WTC11 (cell line): Measurements from ENCODE around the gene SLC17A2. TPM values are rescaled to one million over a fixed set of nuclear protein-coding genes. Genes with fewer than 3 reads are reported as not detected.

ENCODE experiments used
- ATAC-seq: fragments of 200-7000 bp; cut with Tn5 transposase; 2 replicates; pipeline ENCODE4 v1.10.0; 2021; ENCODE audit warnings: mild to moderate bottlenecking, moderate library complexity
- CTCF ChIA-PET: fragments of 300-600 bp; sonication (Branson Sonifier 250); formaldehyde crosslinking; loops from one replicate; lab custom pipeline; 2021; ENCODE audit warnings: antibody characterized with exemption; lab: Charles Lee
- POLR2A ChIA-PET: fragments of 350-600 bp; sonication (Branson Sonifier 250); formaldehyde crosslinking; loops from one replicate; lab custom pipeline; 2021; ENCODE audit warnings: antibody characterized with exemption; lab: Charles Lee
- DNase-seq: peaks from one replicate; pipeline ENCODE4 v3.0.0; 2021; ENCODE audit warnings: low spot score
- H3K27ac Mint-ChIP-seq: 2 replicates; pipeline ENCODE4 v1.8.0; 2021; ENCODE audit warnings: mixed read lengths
- H3K27me3 Mint-ChIP-seq: 2 replicates; pipeline ENCODE4 v1.8.0; 2021; ENCODE audit warnings: low read depth, mild to moderate bottlenecking, moderate library complexity, mixed read lengths
- H3K36me3 Mint-ChIP-seq: 2 replicates; pipeline ENCODE4 v1.8.0; 2021; ENCODE audit warnings: mixed read lengths
- H3K4me1 Mint-ChIP-seq: 2 replicates; pipeline ENCODE4 v1.8.0; 2022; ENCODE audit warnings: mixed read lengths
- H3K4me3 Mint-ChIP-seq: 2 replicates; pipeline ENCODE4 v1.8.0; 2021; ENCODE audit warnings: mild to moderate bottlenecking, moderate library complexity, mixed read lengths
- H3K9me3 Mint-ChIP-seq: 2 replicates; pipeline ENCODE4 v1.8.0; 2021; ENCODE audit warnings: mixed read lengths
- ELF4 ChIP-seq: sonication (generic); formaldehyde crosslinking; IDR thresholded peaks from 2 replicates; pipeline ENCODE4 v1.8.1; 2022; ENCODE audit warnings: low read depth, mild to moderate bottlenecking, moderate library complexity, missing genetic modification reagents
- MYBL2 ChIP-seq: sonication (generic); formaldehyde crosslinking; IDR thresholded peaks from 2 replicates; pipeline ENCODE4 v1.8.1; 2023; ENCODE audit warnings: mild to moderate bottlenecking, moderate library complexity, missing genetic modification reagents
- NFATC4 ChIP-seq: fragments of 250-450 bp; sonication (Bioruptor Pico); IDR thresholded peaks from 2 replicates; pipeline ENCODE4 v1.9.0; 2021; ENCODE audit warnings: mild to moderate bottlenecking
- NFYB ChIP-seq: sonication (generic); formaldehyde crosslinking; conservative IDR thresholded peaks from 2 replicates; pipeline ENCODE4 v1.8.0; 2022; ENCODE audit warnings: low read depth, missing genetic modification reagents
- SMAD4 ChIP-seq: sonication (generic); formaldehyde crosslinking; IDR thresholded peaks from 2 replicates; pipeline ENCODE4 v1.8.0; 2022; ENCODE audit warnings: mild to moderate bottlenecking, missing genetic modification reagents
- TCF7 ChIP-seq: sonication (generic); formaldehyde crosslinking; IDR thresholded peaks from 2 replicates; pipeline ENCODE4 v1.8.0; 2022; ENCODE audit warnings: mild to moderate bottlenecking, low read depth, missing genetic modification reagents, moderate library complexity
- ZNF219 ChIP-seq: sonication (generic); formaldehyde crosslinking; IDR thresholded peaks from 2 replicates; pipeline ENCODE4 v1.8.0; 2023; ENCODE audit warnings: missing genetic modification reagents, mild to moderate bottlenecking, borderline replicate concordance
- ZNF396 ChIP-seq: fragments of 250-450 bp; sonication (Bioruptor Pico); IDR thresholded peaks from 2 replicates; pipeline ENCODE4 v1.8.0; 2021; ENCODE audit warnings: mild to moderate bottlenecking, moderate library complexity, borderline replicate concordance
- ZNF416 ChIP-seq: fragments of 250-450 bp; sonication (Bioruptor Pico); IDR thresholded peaks from 2 replicates; pipeline ENCODE4 v1.9.0; 2021; ENCODE audit warnings: mild to moderate bottlenecking, inconsistent platforms
- total RNA-seq: library from RNA; stranded (reverse); gene quantifications from 3 replicates; pipeline ENCODE4 v1.2.3, GENCODE V29; 2021
- TF ChIP-seq, protein P1 (sequence below): sonication (generic); formaldehyde crosslinking; IDR thresholded peaks from 2 replicates; pipeline ENCODE4 v1.8.0; 2022; ENCODE audit warnings: mild to moderate bottlenecking, missing genetic modification reagents
- TF ChIP-seq, protein P2 (sequence below): sonication (generic); formaldehyde crosslinking; IDR thresholded peaks from 2 replicates; pipeline ENCODE4 v1.8.0; 2022; ENCODE audit warnings: mild to moderate bottlenecking, missing genetic modification reagents
- TF ChIP-seq, protein P3 (sequence below): fragments of 250-450 bp; sonication (Bioruptor Pico); IDR thresholded peaks from 2 replicates; pipeline ENCODE4 v1.8.0; 2021; ENCODE audit warnings: mild to moderate bottlenecking
- TF ChIP-seq, protein P4 (sequence below): sonication (generic); formaldehyde crosslinking; IDR thresholded peaks from 2 replicates; pipeline ENCODE4 v1.8.1; 2022; ENCODE audit warnings: low read depth, mild to moderate bottlenecking, moderate library complexity, missing genetic modification reagents, borderline replicate concordance
- TF ChIP-seq, protein P5 (sequence below): sonication (generic); formaldehyde crosslinking; IDR thresholded peaks from 2 replicates; pipeline ENCODE4 v1.8.0; 2022; ENCODE audit warnings: mild to moderate bottlenecking, missing genetic modification reagents
- TF ChIP-seq, protein P6 (sequence below): fragments of 250-450 bp; sonication (Bioruptor Pico); IDR thresholded peaks from 2 replicates; pipeline ENCODE4 v2.1.2; 2022; ENCODE audit warnings: mild to moderate bottlenecking, moderate library complexity
- TF ChIP-seq, protein P7 (sequence below): sonication (generic); formaldehyde crosslinking; conservative IDR thresholded peaks from 2 replicates; pipeline ENCODE4 v1.8.1; 2022; ENCODE audit warnings: mild to moderate bottlenecking, missing genetic modification reagents
- TF ChIP-seq, protein P8 (sequence below): sonication (generic); formaldehyde crosslinking; IDR thresholded peaks from 2 replicates; pipeline ENCODE4 v1.8.1; 2022; ENCODE audit warnings: missing genetic modification reagents, borderline replicate concordance
- TF ChIP-seq, protein P9 (sequence below): sonication (generic); formaldehyde crosslinking; IDR thresholded peaks from 2 replicates; pipeline ENCODE4 v1.8.1; 2023; ENCODE audit warnings: mild to moderate bottlenecking, missing genetic modification reagents, moderate library complexity

The SLC17A2 gene
- total RNA-seq, 1 experiment from 2014 or later: not detected

DNA sequence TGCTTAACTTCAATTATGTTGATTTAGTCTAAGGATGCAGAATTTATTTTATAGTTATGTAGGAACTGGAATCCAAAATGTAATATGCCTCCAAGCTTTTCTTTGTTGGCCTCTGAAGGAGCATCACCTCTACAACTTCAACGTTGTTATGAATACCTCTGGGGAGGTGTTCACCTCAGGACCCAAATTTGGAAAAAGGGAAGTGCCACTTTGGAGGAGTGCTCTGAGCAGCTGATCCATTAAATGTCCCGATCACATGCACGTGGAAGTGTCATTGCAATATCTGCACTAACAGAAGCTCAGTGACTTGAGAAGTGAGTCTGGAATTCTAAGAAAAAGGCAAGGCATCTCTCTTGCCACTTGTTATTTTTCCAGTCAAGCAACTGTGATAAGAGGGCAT lies 34.2 kb downstream of the SLC17A2 start:
- Mint-ChIP-seq H3K9me3 (no peaks in the 10 kb centered on the region), H3K27me3 (no peaks in the 10 kb centered on the region), H3K36me3 (no peaks in the 10 kb centered on the region), H3K4me1 (peaks cover 22% of the 10 kb centered on the region), H3K4me3 (no peak overlapping the region), H3K27ac (no peak overlapping the region)
- ChIA-PET CTCF (no interaction called here), POLR2A (no interaction called here)
- ATAC-seq (no peak), DNase-seq (no peak)
- TF ChIP-seq ZNF416 (CRISPR knock-in tag) (no peak), ELF4 (CRISPR knock-in tag) (no peak), MYBL2 (CRISPR knock-in tag) (no peak), TCF7 (no peak), ZNF396 (no peak), NFYB (CRISPR knock-in tag) (no peak), ZNF219 (CRISPR knock-in tag) (no peak), NFATC4 (no peak), SMAD4 (CRISPR knock-in tag) (no peak)
- TF ChIP-seq, protein P1, sequence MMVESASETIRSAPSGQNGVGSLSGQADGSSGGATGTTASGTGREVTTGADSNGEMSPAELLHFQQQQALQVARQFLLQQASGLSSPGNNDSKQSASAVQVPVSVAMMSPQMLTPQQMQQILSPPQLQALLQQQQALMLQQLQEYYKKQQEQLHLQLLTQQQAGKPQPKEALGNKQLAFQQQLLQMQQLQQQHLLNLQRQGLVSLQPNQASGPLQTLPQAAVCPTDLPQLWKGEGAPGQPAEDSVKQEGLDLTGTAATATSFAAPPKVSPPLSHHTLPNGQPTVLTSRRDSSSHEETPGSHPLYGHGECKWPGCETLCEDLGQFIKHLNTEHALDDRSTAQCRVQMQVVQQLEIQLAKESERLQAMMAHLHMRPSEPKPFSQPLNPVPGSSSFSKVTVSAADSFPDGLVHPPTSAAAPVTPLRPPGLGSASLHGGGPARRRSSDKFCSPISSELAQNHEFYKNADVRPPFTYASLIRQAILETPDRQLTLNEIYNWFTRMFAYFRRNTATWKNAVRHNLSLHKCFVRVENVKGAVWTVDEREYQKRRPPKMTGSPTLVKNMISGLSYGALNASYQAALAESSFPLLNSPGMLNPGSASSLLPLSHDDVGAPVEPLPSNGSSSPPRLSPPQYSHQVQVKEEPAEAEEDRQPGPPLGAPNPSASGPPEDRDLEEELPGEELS (CRISPR knock-in tag): no peak
- TF ChIP-seq, protein P2, sequence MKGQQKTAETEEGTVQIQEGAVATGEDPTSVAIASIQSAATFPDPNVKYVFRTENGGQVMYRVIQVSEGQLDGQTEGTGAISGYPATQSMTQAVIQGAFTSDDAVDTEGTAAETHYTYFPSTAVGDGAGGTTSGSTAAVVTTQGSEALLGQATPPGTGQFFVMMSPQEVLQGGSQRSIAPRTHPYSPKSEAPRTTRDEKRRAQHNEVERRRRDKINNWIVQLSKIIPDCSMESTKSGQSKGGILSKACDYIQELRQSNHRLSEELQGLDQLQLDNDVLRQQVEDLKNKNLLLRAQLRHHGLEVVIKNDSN (CRISPR knock-in tag): no peak
- TF ChIP-seq, protein P3, sequence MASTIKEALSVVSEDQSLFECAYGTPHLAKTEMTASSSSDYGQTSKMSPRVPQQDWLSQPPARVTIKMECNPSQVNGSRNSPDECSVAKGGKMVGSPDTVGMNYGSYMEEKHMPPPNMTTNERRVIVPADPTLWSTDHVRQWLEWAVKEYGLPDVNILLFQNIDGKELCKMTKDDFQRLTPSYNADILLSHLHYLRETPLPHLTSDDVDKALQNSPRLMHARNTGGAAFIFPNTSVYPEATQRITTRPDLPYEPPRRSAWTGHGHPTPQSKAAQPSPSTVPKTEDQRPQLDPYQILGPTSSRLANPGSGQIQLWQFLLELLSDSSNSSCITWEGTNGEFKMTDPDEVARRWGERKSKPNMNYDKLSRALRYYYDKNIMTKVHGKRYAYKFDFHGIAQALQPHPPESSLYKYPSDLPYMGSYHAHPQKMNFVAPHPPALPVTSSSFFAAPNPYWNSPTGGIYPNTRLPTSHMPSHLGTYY: no peak
- TF ChIP-seq, protein P4, sequence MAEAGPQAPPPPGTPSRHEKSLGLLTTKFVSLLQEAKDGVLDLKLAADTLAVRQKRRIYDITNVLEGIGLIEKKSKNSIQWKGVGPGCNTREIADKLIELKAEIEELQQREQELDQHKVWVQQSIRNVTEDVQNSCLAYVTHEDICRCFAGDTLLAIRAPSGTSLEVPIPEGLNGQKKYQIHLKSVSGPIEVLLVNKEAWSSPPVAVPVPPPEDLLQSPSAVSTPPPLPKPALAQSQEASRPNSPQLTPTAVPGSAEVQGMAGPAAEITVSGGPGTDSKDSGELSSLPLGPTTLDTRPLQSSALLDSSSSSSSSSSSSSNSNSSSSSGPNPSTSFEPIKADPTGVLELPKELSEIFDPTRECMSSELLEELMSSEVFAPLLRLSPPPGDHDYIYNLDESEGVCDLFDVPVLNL (CRISPR knock-in tag): no peak
- TF ChIP-seq, protein P5, sequence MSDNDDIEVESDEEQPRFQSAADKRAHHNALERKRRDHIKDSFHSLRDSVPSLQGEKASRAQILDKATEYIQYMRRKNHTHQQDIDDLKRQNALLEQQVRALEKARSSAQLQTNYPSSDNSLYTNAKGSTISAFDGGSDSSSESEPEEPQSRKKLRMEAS (CRISPR knock-in tag): no peak
- TF ChIP-seq, protein P6, sequence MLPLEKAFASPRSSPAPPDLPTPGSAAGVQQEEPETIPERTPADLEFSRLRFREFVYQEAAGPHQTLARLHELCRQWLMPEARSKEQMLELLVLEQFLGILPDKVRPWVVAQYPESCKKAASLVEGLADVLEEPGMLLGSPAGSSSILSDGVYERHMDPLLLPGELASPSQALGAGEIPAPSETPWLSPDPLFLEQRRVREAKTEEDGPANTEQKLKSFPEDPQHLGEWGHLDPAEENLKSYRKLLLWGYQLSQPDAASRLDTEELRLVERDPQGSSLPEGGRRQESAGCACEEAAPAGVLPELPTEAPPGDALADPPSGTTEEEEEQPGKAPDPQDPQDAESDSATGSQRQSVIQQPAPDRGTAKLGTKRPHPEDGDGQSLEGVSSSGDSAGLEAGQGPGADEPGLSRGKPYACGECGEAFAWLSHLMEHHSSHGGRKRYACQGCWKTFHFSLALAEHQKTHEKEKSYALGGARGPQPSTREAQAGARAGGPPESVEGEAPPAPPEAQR (CRISPR knock-in tag): no peak
- TF ChIP-seq, protein P7, sequence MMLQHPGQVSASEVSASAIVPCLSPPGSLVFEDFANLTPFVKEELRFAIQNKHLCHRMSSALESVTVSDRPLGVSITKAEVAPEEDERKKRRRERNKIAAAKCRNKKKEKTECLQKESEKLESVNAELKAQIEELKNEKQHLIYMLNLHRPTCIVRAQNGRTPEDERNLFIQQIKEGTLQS (CRISPR knock-in tag): no peak
- TF ChIP-seq, protein P8, sequence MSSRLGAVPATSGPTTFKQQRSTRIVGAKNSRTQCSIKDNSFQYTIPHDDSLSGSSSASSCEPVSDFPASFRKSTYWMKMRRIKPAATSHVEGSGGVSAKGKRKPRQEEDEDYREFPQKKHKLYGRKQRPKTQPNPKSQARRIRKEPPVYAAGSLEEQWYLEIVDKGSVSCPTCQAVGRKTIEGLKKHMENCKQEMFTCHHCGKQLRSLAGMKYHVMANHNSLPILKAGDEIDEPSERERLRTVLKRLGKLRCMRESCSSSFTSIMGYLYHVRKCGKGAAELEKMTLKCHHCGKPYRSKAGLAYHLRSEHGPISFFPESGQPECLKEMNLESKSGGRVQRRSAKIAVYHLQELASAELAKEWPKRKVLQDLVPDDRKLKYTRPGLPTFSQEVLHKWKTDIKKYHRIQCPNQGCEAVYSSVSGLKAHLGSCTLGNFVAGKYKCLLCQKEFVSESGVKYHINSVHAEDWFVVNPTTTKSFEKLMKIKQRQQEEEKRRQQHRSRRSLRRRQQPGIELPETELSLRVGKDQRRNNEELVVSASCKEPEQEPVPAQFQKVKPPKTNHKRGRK (CRISPR knock-in tag): no peak
- TF ChIP-seq, protein P9, sequence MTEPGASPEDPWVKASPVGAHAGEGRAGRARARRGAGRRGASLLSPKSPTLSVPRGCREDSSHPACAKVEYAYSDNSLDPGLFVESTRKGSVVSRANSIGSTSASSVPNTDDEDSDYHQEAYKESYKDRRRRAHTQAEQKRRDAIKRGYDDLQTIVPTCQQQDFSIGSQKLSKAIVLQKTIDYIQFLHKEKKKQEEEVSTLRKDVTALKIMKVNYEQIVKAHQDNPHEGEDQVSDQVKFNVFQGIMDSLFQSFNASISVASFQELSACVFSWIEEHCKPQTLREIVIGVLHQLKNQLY: no peak
